OCI-LY3 (cell line): ENCODE measurements around the gene PSG6.
"Not testable (repeated sequence)": the region's sequence is repeated elsewhere in the genome, so short reads cannot be mapped to it uniquely, and the experiment has no call there.

Source experiments
- EZH2phosphoT487 ChIP-seq: fragments of 200-600 bp; shearing (Covaris generic); IDR thresholded peaks from 2 replicates; pipeline ENCODE4 v1.6.1; 2018; ENCODE audit warnings: antibody characterized with exemption, mixed run types, low read depth
- TF ChIP-seq, protein P1 (sequence below): fragments of 200-600, 300-600 bp; sonication (generic); IDR thresholded peaks from 2 replicates; pipeline ENCODE4 v1.5.1; 2014; ENCODE audit warnings: antibody characterized with exemption, low read length, low read depth

DNA sequence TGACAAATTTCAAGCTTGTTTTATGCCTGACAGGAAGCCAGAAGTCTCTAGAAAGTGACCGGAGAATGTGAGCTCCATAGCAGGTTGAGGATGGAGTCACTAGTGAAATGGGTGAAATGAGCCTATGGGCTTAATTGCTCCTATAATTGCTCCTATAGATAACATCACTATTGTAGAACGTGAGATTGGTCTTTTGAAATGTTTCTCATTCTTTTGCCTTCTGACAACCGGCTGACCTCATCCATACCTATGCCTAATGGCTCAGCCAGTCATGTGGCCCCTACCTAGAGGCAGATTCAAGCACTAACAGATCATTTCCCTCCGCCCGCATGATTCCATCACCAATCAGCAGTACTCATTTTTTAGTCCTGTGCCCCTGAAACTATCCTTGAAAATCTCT, 4.2 kb downstream of the PSG6 start:
- TF ChIP-seq, protein P1, sequence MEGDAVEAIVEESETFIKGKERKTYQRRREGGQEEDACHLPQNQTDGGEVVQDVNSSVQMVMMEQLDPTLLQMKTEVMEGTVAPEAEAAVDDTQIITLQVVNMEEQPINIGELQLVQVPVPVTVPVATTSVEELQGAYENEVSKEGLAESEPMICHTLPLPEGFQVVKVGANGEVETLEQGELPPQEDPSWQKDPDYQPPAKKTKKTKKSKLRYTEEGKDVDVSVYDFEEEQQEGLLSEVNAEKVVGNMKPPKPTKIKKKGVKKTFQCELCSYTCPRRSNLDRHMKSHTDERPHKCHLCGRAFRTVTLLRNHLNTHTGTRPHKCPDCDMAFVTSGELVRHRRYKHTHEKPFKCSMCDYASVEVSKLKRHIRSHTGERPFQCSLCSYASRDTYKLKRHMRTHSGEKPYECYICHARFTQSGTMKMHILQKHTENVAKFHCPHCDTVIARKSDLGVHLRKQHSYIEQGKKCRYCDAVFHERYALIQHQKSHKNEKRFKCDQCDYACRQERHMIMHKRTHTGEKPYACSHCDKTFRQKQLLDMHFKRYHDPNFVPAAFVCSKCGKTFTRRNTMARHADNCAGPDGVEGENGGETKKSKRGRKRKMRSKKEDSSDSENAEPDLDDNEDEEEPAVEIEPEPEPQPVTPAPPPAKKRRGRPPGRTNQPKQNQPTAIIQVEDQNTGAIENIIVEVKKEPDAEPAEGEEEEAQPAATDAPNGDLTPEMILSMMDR, result not testable (repeated sequence)
- TF ChIP-seq EZH2phosphoT487, result not testable (repeated sequence)
